DOHH2 (cell line): ENCODE measurements around the gene ARMC10.

ENCODE experiments used
- H3F3A ChIP-seq: fragments of 200-600 bp; sonication (generic), shearing (Covaris generic); 2 replicates; pipeline ENCODE4 v1.6.0; 2016; ENCODE audit warnings: antibody characterized with exemption, mild to moderate bottlenecking; ENCODE audit not compliant: control insufficient read depth, insufficient read depth
- H3K27ac ChIP-seq: fragments of 200-600 bp; sonication (generic); 2 replicates; pipeline ENCODE4 v1.5.1; 2014; ENCODE audit warnings: low read depth, mild to moderate bottlenecking, low read length, moderate library complexity
- H3K27me3 ChIP-seq: fragments of 200-600 bp; sonication (generic); 2 replicates; pipeline ENCODE4 v1.6.1; 2014; ENCODE audit warnings: mild to moderate bottlenecking, low read length, mixed read lengths; ENCODE audit not compliant: control insufficient read depth
- H3K36me3 ChIP-seq: fragments of 200-600 bp; sonication (generic); 2 replicates; pipeline ENCODE4 v1.6.1; 2014; ENCODE audit warnings: mild to moderate bottlenecking, low read length, moderate library complexity, mixed read lengths; ENCODE audit not compliant: control insufficient read depth
- H3K4me1 ChIP-seq: fragments of 200-600 bp; sonication (generic); 2 replicates; pipeline ENCODE4 v1.6.1; 2014; ENCODE audit warnings: mild to moderate bottlenecking, low read length, mixed read lengths; ENCODE audit not compliant: control insufficient read depth
- H3K4me2 ChIP-seq: fragments of 200-600 bp; sonication (generic); 2 replicates; pipeline ENCODE4 v1.6.0; 2014; ENCODE audit warnings: mild to moderate bottlenecking, low read length, moderate library complexity
- H3K4me3 ChIP-seq: fragments of 200-600 bp; sonication (generic); 2 replicates; pipeline ENCODE4 v1.5.1; 2014; ENCODE audit warnings: mild to moderate bottlenecking, low read length, mixed read lengths
- H3K79me2 ChIP-seq: fragments of 200-600 bp; sonication (generic); 2 replicates; pipeline ENCODE4 v1.6.1; 2014; ENCODE audit warnings: mild to moderate bottlenecking, low read length, mixed read lengths; ENCODE audit not compliant: control insufficient read depth
- H3K9me2 ChIP-seq: fragments of 200-600 bp; sonication (generic); replicated peaks from 2 replicates; pipeline ENCODE4 v1.6.1; 2014; ENCODE audit warnings: mild to moderate bottlenecking, low read length, mixed read lengths; ENCODE audit not compliant: control insufficient read depth
- H3K9me3 ChIP-seq: fragments of 200-600 bp; sonication (generic); 2 replicates; pipeline ENCODE4 v1.6.1; 2014; ENCODE audit warnings: antibody characterized with exemption, low read length, mixed read lengths; ENCODE audit not compliant: control insufficient read depth, insufficient read depth
- H4K20me1 ChIP-seq: fragments of 200-600 bp; sonication (generic); 2 replicates; pipeline ENCODE4 v1.6.0; 2014; ENCODE audit warnings: low read depth, mild to moderate bottlenecking, antibody characterized with exemption, low read length, moderate library complexity; ENCODE audit not compliant: control insufficient read depth, insufficient read depth
- EZH2phosphoT487 ChIP-seq: fragments of 200-600 bp; sonication (generic); IDR thresholded peaks from 2 replicates; pipeline ENCODE4 v1.6.1; 2017; ENCODE audit warnings: borderline replicate concordance, mild to moderate bottlenecking, antibody characterized with exemption, low read length, moderate library complexity, mixed read lengths
- TF ChIP-seq, protein P1 (sequence below): fragments of 200-600 bp; sonication (generic); IDR thresholded peaks from one replicate; pipeline ENCODE4 v1.5.1; 2014; ENCODE audit warnings: antibody characterized with exemption, mild to moderate bottlenecking, low read depth, low read length; ENCODE audit not compliant: poor library complexity, severe bottlenecking

Gene ARMC10

DNA sequence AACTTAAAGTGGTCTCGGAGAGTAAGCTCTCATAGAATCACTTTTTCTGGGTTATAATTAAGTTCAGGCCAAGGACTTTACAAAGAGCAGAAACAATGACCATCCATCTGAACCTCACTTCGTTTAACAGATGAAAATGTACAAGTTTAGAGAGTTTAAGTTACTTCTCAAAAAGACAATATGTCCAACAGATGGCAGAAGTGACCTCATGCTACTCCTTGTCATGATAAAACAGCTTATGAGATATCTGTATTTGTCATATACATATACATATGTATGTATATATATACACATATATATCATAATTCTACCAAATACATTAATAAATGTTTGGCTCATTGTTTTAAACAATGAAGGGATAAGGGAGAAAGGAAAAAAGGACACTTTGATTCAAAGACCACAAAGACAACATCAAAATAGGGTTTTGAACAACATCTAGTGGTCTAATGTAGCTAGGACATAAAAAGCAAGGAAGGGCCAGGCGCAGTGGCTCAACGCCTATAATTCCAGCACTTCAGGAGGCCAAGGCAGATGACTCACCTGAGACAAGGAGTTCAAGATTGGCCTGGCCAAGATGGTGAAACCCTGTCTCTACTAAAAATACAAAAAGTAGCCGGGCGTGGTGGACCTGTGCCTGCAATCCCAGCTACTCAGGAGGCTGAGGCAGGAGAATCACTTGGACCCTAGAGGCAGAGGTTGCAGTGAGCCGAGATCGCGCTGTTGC, 56.1 kb downstream of the ARMC10 start:
- Histone ChIP-seq H3F3A (no peaks in the 10 kb centered on the region), H3K27ac (no peak overlapping the region), H3K36me3 (peaks cover 21% of the 10 kb centered on the region), H4K20me1 (no peaks in the 10 kb centered on the region), H3K9me2 (no peaks in the 10 kb centered on the region), H3K4me1 (0 out of 2 replicates have a peak, but pooled peaks cover 4% of the 10 kb centered on the region), H3K27me3 (no peaks in the 10 kb centered on the region), H3K9me3 (no peaks in the 10 kb centered on the region), H3K79me2 (peaks cover 39% of the 10 kb centered on the region), H3K4me3 (no peak overlapping the region), H3K4me2 (no peak overlapping the region)
- no peak for TF ChIP-seq EZH2phosphoT487
- TF ChIP-seq, protein P1, sequence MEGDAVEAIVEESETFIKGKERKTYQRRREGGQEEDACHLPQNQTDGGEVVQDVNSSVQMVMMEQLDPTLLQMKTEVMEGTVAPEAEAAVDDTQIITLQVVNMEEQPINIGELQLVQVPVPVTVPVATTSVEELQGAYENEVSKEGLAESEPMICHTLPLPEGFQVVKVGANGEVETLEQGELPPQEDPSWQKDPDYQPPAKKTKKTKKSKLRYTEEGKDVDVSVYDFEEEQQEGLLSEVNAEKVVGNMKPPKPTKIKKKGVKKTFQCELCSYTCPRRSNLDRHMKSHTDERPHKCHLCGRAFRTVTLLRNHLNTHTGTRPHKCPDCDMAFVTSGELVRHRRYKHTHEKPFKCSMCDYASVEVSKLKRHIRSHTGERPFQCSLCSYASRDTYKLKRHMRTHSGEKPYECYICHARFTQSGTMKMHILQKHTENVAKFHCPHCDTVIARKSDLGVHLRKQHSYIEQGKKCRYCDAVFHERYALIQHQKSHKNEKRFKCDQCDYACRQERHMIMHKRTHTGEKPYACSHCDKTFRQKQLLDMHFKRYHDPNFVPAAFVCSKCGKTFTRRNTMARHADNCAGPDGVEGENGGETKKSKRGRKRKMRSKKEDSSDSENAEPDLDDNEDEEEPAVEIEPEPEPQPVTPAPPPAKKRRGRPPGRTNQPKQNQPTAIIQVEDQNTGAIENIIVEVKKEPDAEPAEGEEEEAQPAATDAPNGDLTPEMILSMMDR: no peak

GRCh38 chr7:103132995-103133688, 58.2 kb downstream of the ARMC10 start:
- Histone ChIP-seq H3K4me1 (0 out of 2 replicates have a peak, but pooled peaks cover 4% of the 10 kb centered on the region), H3K4me2 (no peak overlapping the region), H4K20me1 (no peaks in the 10 kb centered on the region), H3F3A (no peaks in the 10 kb centered on the region), H3K4me3 (no peak overlapping the region), H3K36me3 (peaks cover 6% of the 10 kb centered on the region), H3K27me3 (no peaks in the 10 kb centered on the region), H3K79me2 (peaks cover 39% of the 10 kb centered on the region), H3K9me2 (no peaks in the 10 kb centered on the region), H3K9me3 (no peaks in the 10 kb centered on the region), H3K27ac (no peak overlapping the region)
- TF ChIP-seq EZH2phosphoT487: no peak
- TF ChIP-seq, protein P1: no peak

- Histone ChIP-seq H3K4me3 (no peak overlapping the region), H3K36me3 (no peaks in the 10 kb centered on the region), H3K9me3 (no peaks in the 10 kb centered on the region), H3K27ac (no peak overlapping the region), H4K20me1 (no peaks in the 10 kb centered on the region), H3K27me3 (no peaks in the 10 kb centered on the region), H3K9me2 (no peaks in the 10 kb centered on the region), H3F3A (no peaks in the 10 kb centered on the region), H3K4me2 (no peak overlapping the region), H3K79me2 (peaks cover 34% of the 10 kb centered on the region), H3K4me1 (0 out of 2 replicates have a peak, but pooled peaks cover 4% of the 10 kb centered on the region)
- TF ChIP-seq, protein P1: no peak
- TF ChIP-seq EZH2phosphoT487: no peak
These were observed 60.1 kb downstream of the ARMC10 start for GRCh38 chr7:103134836-103135554.
